Neural cell (in vitro differentiated cells): ENCODE data around the gene VPS37B. TPM values are rescaled to one million over a fixed set of nuclear protein-coding genes. Genes with fewer than 3 reads are reported as not detected.

Experiments used
- H2AFZ ChIP-seq: fragments of 200-600, 300-800 bp; sonication (generic), shearing (Covaris generic); 2 replicates; pipeline ENCODE4 v1.6.0; 2014; ENCODE audit warnings: low read depth, mild to moderate bottlenecking, antibody characterized with exemption, low read length, moderate library complexity
- H3F3A ChIP-seq: fragments of 200-600 bp; shearing (Covaris generic); 2 replicates; pipeline ENCODE4 v1.6.1; 2016; ENCODE audit warnings: mild to moderate bottlenecking, moderate library complexity, mixed read lengths, antibody characterized with exemption, low read length; ENCODE audit not compliant: insufficient read depth, poor library complexity, severe bottlenecking
- H3K27ac ChIP-seq: fragments of 200-600, 300-800 bp; sonication (generic), shearing (Covaris generic); 2 replicates; pipeline ENCODE4 v1.5.1; 2014; ENCODE audit warnings: mild to moderate bottlenecking, low read length, moderate library complexity
- H3K27me3 ChIP-seq: fragments of 300-800, 200-600 bp; sonication (generic), shearing (Covaris generic); 2 replicates; pipeline ENCODE4 v1.6.0; 2014; ENCODE audit warnings: mild to moderate bottlenecking, low read depth, low read length, moderate library complexity; ENCODE audit not compliant: insufficient read depth
- H3K36me3 ChIP-seq: fragments of 300-800, 200-600 bp; sonication (generic), shearing (Covaris generic); 2 replicates; pipeline ENCODE4 v1.5.1; 2014; ENCODE audit warnings: mild to moderate bottlenecking, antibody characterized with exemption, low read length, moderate library complexity; ENCODE audit not compliant: insufficient read depth
- H3K4me2 ChIP-seq: fragments of 300-800, 200-600 bp; sonication (generic), shearing (Covaris generic); 2 replicates; pipeline ENCODE4 v1.6.0; 2014; ENCODE audit warnings: mild to moderate bottlenecking, low read length
- H3K4me3 ChIP-seq: fragments of 300-800, 200-600 bp; sonication (generic), shearing (Covaris generic); 2 replicates; pipeline ENCODE4 v1.5.1; 2014; ENCODE audit warnings: mild to moderate bottlenecking, low read length, moderate library complexity
- H3K79me2 ChIP-seq: fragments of 200-600 bp; shearing (Covaris generic); replicated peaks from 2 replicates; pipeline ENCODE4 v1.6.0; 2014; ENCODE audit warnings: mild to moderate bottlenecking, low read length, moderate library complexity; ENCODE audit not compliant: insufficient read depth
- H3K9ac ChIP-seq: fragments of 300-800, 200-600 bp; sonication (generic), shearing (Covaris generic); 2 replicates; pipeline ENCODE4 v1.6.1; 2016; ENCODE audit warnings: mild to moderate bottlenecking, low read length, mixed read lengths
- H3K9me2 ChIP-seq: fragments of 200-600 bp; shearing (Covaris generic); 2 replicates; pipeline ENCODE4 v1.6.1; 2016; ENCODE audit warnings: mild to moderate bottlenecking, low read length, mixed read lengths; ENCODE audit not compliant: insufficient read depth
- H3K9me3 ChIP-seq: fragments of 200-600, 300-800 bp; sonication (generic), shearing (Covaris generic); 2 replicates; pipeline ENCODE4 v1.6.1; 2016; ENCODE audit warnings: mild to moderate bottlenecking, mixed run types, low read length, moderate library complexity, mixed read lengths
- H4K20me1 ChIP-seq: fragments of 200-600 bp; shearing (Covaris generic); 2 replicates; pipeline ENCODE4 v1.6.1; 2016; ENCODE audit warnings: mild to moderate bottlenecking, mixed run types; ENCODE audit not compliant: insufficient read depth
- CTCF ChIP-seq: fragments of 450-650 bp; IDR thresholded peaks from 2 replicates; pipeline ENCODE4 v1.5.1; 2014; ENCODE audit warnings: antibody characterized with exemption, mild to moderate bottlenecking, moderate library complexity; ENCODE audit not compliant: poor library complexity, severe bottlenecking
- EP300 ChIP-seq: fragments of 450-650 bp; conservative IDR thresholded peaks from 2 replicates; pipeline ENCODE4 v1.6.1; 2014; ENCODE audit warnings: antibody characterized with exemption, mild to moderate bottlenecking, moderate library complexity; ENCODE audit not compliant: poor library complexity, severe bottlenecking
- EZH2 ChIP-seq: fragments of 200-600, 300-800 bp; shearing (Covaris generic), sonication (generic); IDR thresholded peaks from 2 replicates; pipeline ENCODE4 v1.6.1; 2014; ENCODE audit warnings: antibody characterized with exemption, low read length, borderline replicate concordance, mild to moderate bottlenecking; ENCODE audit not compliant: insufficient read depth, poor library complexity, severe bottlenecking
- MXI1 ChIP-seq: fragments of 450-650 bp; conservative IDR thresholded peaks from 2 replicates; pipeline ENCODE4 v1.6.1; 2014; ENCODE audit warnings: antibody characterized with exemption, mild to moderate bottlenecking; ENCODE audit not compliant: poor library complexity, severe bottlenecking
- POLR2AphosphoS5 ChIP-seq: IDR thresholded peaks from 2 replicates; pipeline ENCODE4 v1.6.1; 2012
- RAD21 ChIP-seq: fragments of 450-650 bp; conservative IDR thresholded peaks from 2 replicates; pipeline ENCODE4 v1.6.1; 2014; ENCODE audit warnings: antibody characterized with exemption, mild to moderate bottlenecking, moderate library complexity
- REST ChIP-seq: IDR thresholded peaks from 2 replicates; pipeline ENCODE4 v1.6.1; 2012; ENCODE audit warnings: borderline replicate concordance
- SMC3 ChIP-seq: fragments of 450-650 bp; conservative IDR thresholded peaks from 2 replicates; pipeline ENCODE4 v1.6.1; 2014; ENCODE audit warnings: antibody characterized with exemption, mild to moderate bottlenecking, moderate library complexity; ENCODE audit not compliant: poor library complexity
- TAF1 ChIP-seq: IDR thresholded peaks from 2 replicates; pipeline ENCODE4 v1.6.1; 2012; ENCODE audit warnings: low read depth
- polyA plus RNA-seq: library from polyadenylated mRNA; depleted of rRNA; stranded (reverse); fragments of >200 nt; gene quantifications from 2 replicates; pipeline ENCODE4 v1.2.3, GENCODE V29; 2014

Gene VPS37B
- polyA plus RNA-seq, 1 donor from 2014 or later, result 30.2 TPM

GRCh38 chr12:122917507-122918121 is 21.7 kb upstream of the VPS37B start:
- no peak overlapping the region for H2AFZ ChIP-seq
- H3K79me2 ChIP-seq, result no peaks in the 10 kb centered on the region
- H3K36me3 ChIP-seq, result no peaks in the 10 kb centered on the region
- TF ChIP-seq POLR2AphosphoS5 (no peak), CTCF (no peak), SMC3 (no peak), TAF1 (no peak), EP300 (no peak), EZH2 (no peak), REST (no peak)
- no peaks in the 10 kb centered on the region for H3F3A ChIP-seq
- H4K20me1 ChIP-seq, result no peaks in the 10 kb centered on the region
- H3K9me3 ChIP-seq, result no peaks in the 10 kb centered on the region
- H3K27me3 ChIP-seq, result no peaks in the 10 kb centered on the region
- no peak overlapping the region for H3K4me2 ChIP-seq
- no peak overlapping the region for H3K9ac ChIP-seq
- no peak overlapping the region for H3K4me3 ChIP-seq
- H3K9me2 ChIP-seq, result no peaks in the 10 kb centered on the region
- H3K27ac ChIP-seq, result no peak overlapping the region

- Histone ChIP-seq H3K9me3 (no peaks in the 10 kb centered on the region), H3K27ac (no peak overlapping the region), H3K9ac (no peak overlapping the region), H3F3A (no peaks in the 10 kb centered on the region), H2AFZ (no peak overlapping the region), H3K27me3 (no peaks in the 10 kb centered on the region), H3K9me2 (no peaks in the 10 kb centered on the region), H3K79me2 (no peaks in the 10 kb centered on the region), H3K36me3 (no peaks in the 10 kb centered on the region), H3K4me2 (no peak overlapping the region), H3K4me3 (no peak overlapping the region), H4K20me1 (no peaks in the 10 kb centered on the region)
- TF ChIP-seq REST, result no peak
- no peak for TF ChIP-seq RAD21
- no peak for TF ChIP-seq TAF1
- no peak for TF ChIP-seq POLR2AphosphoS5
- no peak for TF ChIP-seq CTCF
- no peak for TF ChIP-seq MXI1
- TF ChIP-seq EP300, result no peak
- TF ChIP-seq EZH2, result no peak
- no peak for TF ChIP-seq SMC3
These were observed 13.7 kb upstream of the VPS37B start for GRCh38 chr12:122909442-122910288.
